Lung (tissue), 12 donors: ENCODE measurements around the gene GRIP1. TPM values are rescaled to one million over a fixed set of nuclear protein-coding genes. Genes with fewer than 3 reads are reported as not detected.
A peak's percentile ranks its signal among the peaks of the same experiment; 100 is the strongest.

ENCODE experiments used
- ATAC-seq: fragments of 200-7000 bp; cut with Tn5 transposase; one replicate; pipeline ENCODE4 v1.9.1; 2020; ENCODE audit warnings: moderate number of reproducible peaks; ENCODE audit not compliant: insufficient read depth, low FRiP score
- DNase-seq, 3 donors: peaks; one replicate each; pipeline ENCODE4 v3.0.0-alpha.2; 2013 to 2017
- H3K27ac ChIP-seq, 2 donors: one replicate each; pipeline ENCODE4 v1.5.1; 2013; ENCODE audit warnings: mild to moderate bottlenecking in 2 of 2, moderate library complexity in 2 of 2, control low read depth in 1 of 2, inconsistent platforms in 1 of 2, low read depth in 1 of 2, low read length in 1 of 2
- H3K27me3 ChIP-seq, 3 donors: one replicate each; pipeline ENCODE4 v1.5.1; 2013; ENCODE audit warnings: low read length in 2 of 3; ENCODE audit not compliant: control insufficient read depth in 3 of 3, insufficient read depth in 3 of 3
- H3K36me3 ChIP-seq, 4 donors: one replicate each; pipeline ENCODE4 v1.5.1; 2013; ENCODE audit warnings: low read length in 4 of 4, mild to moderate bottlenecking in 1 of 4, moderate library complexity in 1 of 4; ENCODE audit not compliant: control insufficient read depth in 4 of 4, insufficient read depth in 4 of 4
- H3K4me1 ChIP-seq, 5 donors: one replicate each; pipeline ENCODE4 v1.5.1; 2013; ENCODE audit warnings: low read length in 5 of 5, mild to moderate bottlenecking in 2 of 5, moderate library complexity in 1 of 5; ENCODE audit not compliant: control insufficient read depth in 5 of 5, insufficient read depth in 5 of 5
- H3K4me3 ChIP-seq: one replicate; pipeline ENCODE4 v1.5.1; 2013; ENCODE audit warnings: mild to moderate bottlenecking, control low read depth, moderate library complexity
- H3K9ac ChIP-seq, 2 donors: one replicate each; pipeline ENCODE4 v1.5.1; 2013; ENCODE audit warnings: low read length in 2 of 2, control low read depth in 1 of 2; ENCODE audit not compliant: insufficient read depth in 1 of 2
- H3K9me3 ChIP-seq, 4 donors: one replicate each; pipeline ENCODE4 v1.5.1; 2013; ENCODE audit warnings: low read length in 3 of 4, mild to moderate bottlenecking in 1 of 4, moderate library complexity in 1 of 4; ENCODE audit not compliant: control insufficient read depth in 4 of 4, insufficient read depth in 3 of 4
- WGBS, 2 donors: extraction: QIAGEN DNeasy Blood & Tissue Kit; methylation state at CpG; one replicate each; pipeline ENCODE4 v1.1.7; 2013; 5-methylcytosine and 5-hydroxymethylcytosine counted together
- polyA plus RNA-seq, 2 donors: library from polyadenylated mRNA; stranded (reverse); fragments of 200-250 nt; gene quantifications; one replicate each; pipeline ENCODE4 v1.2.1, GENCODE V29; 2013
- total RNA-seq, 2 donors: library from RNA; depleted of rRNA in 1 of 2; stranded (reverse); fragments of >200 nt in 1 of 2; gene quantifications; one replicate each; pipeline ENCODE4 v1.2.1, GENCODE V29; 2014 to 2021
- TF ChIP-seq, protein P1 (sequence below): IDR thresholded peaks from 2 replicates; pipeline ENCODE4 v1.5.1; 2012; ENCODE audit warnings: mild to moderate bottlenecking; ENCODE audit errors: control extremely low read depth, extremely low read depth
- donor health status: control.
- donor health status: control.
- donor health status: Bipolar disorder and iron deficiency.
- donor health status: healthy.
- donor health status: DM: yes; HTN: yes; CAD: no.

GRIP1 gene
- total and polyA plus RNA-seq, 4 donors = 0.20 to 3.6 (median 0.83) TPM

GRCh38 chr12:66352197-66352596, 326.7 kb downstream of the GRIP1 start:
- no peaks in the 10 kb centered on the region for H3K27me3 ChIP-seq
- no peaks in the 10 kb centered on the region for H3K4me1 ChIP-seq
- DNase-seq = peak; percentile 6 to 33 (median 19)
- TF ChIP-seq, protein P1, sequence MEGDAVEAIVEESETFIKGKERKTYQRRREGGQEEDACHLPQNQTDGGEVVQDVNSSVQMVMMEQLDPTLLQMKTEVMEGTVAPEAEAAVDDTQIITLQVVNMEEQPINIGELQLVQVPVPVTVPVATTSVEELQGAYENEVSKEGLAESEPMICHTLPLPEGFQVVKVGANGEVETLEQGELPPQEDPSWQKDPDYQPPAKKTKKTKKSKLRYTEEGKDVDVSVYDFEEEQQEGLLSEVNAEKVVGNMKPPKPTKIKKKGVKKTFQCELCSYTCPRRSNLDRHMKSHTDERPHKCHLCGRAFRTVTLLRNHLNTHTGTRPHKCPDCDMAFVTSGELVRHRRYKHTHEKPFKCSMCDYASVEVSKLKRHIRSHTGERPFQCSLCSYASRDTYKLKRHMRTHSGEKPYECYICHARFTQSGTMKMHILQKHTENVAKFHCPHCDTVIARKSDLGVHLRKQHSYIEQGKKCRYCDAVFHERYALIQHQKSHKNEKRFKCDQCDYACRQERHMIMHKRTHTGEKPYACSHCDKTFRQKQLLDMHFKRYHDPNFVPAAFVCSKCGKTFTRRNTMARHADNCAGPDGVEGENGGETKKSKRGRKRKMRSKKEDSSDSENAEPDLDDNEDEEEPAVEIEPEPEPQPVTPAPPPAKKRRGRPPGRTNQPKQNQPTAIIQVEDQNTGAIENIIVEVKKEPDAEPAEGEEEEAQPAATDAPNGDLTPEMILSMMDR = no peak
- 81 to 84% methylated on average over 9 of the region's 9 CpGs for WGBS, 2 donors
- no peak for ATAC-seq
- no peak overlapping the region for H3K27ac ChIP-seq
- no peaks in the 10 kb centered on the region for H3K9me3 ChIP-seq
- H3K36me3 ChIP-seq = peaks cover 0 to 3% (median 0%) of the 10 kb centered on the region in 4 donors
- no peak overlapping the region for H3K9ac ChIP-seq
- no peak overlapping the region for H3K4me3 ChIP-seq

DNA sequence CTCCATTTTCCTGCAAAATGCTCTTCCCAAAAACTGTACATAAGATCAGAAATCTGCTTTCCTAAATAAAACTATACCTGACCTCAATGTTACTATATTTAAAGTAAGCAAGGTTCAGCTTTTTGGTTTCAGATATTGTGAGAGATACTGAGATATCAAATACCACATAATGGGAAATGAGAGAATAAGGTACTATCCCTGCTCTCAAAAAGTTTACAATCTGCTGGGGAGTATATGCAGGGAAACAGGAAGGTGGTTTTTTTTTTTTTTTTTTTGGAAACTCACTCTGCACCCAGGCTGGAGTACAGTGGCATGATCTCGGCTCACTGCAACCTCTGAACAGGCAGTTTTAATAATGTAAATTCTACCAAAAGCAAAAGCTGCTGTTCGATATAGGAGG, 327.6 kb downstream of the GRIP1 start:
- no peak for ATAC-seq
- H3K27ac ChIP-seq = no peak overlapping the region
- no peaks in the 10 kb centered on the region for H3K4me1 ChIP-seq
- no peak overlapping the region for H3K4me3 ChIP-seq
- WGBS, 2 donors = 83 to 89% methylated on average over 2 of the region's 2 CpGs
- peaks cover 0 to 5% (median 0%) of the 10 kb centered on the region in 4 donors for H3K36me3 ChIP-seq
- H3K9ac ChIP-seq = no peak overlapping the region
- H3K9me3 ChIP-seq = no peaks in the 10 kb centered on the region
- no peaks in the 10 kb centered on the region for H3K27me3 ChIP-seq
- TF ChIP-seq, protein P1 = no peak
- DNase-seq = no peak

DNA sequence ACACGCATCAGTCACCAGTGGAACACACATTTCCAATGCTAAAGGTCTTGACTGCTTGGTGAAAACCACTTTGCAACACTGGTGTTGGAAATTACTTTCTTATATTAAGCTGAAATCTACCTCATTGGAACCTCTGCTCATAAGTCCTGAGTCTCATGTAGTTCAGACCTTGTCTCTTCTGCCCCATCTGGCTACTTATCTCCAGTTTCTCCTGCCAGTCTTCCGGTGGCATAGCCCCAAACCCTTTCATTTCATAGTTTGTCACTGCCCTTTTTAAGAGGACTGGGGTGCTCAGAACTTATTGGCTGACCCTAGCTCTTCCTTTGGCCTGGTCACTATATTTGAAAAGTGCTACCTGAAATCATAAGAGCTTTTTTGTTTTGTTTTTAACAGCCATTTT, 332.9 kb downstream of the GRIP1 start:
- TF ChIP-seq, protein P1 = no peak
- no peak for DNase-seq
- Histone ChIP-seq H3K9ac (no peak overlapping the region), H3K27me3 (no peaks in the 10 kb centered on the region), H3K9me3 (peaks cover 0 to 8% (median 3%) of the 10 kb centered on the region in 4 donors), H3K4me3 (no peak overlapping the region), H3K27ac (no peak overlapping the region), H3K4me1 (no peaks in the 10 kb centered on the region), H3K36me3 (peaks cover 4 to 15% (median 8%) of the 10 kb centered on the region in 4 donors)
- 92 to 95% methylated on average over 2 of the region's 2 CpGs for WGBS, 2 donors
- ATAC-seq = no peak

GRCh38 chr12:66345212-66345611, 333.7 kb downstream of the GRIP1 start:
- H3K9me3 ChIP-seq = peaks cover 0 to 10% (median 4%) of the 10 kb centered on the region in 4 donors
- 43 to 61% methylated on average over 3 of the region's 3 CpGs for WGBS, 2 donors
- ATAC-seq = no peak
- H3K4me1 ChIP-seq = no peaks in the 10 kb centered on the region
- DNase-seq = no peak
- H3K36me3 ChIP-seq = peaks cover 5 to 15% (median 9%) of the 10 kb centered on the region in 4 donors
- H3K27me3 ChIP-seq = no peaks in the 10 kb centered on the region
- no peak overlapping the region for H3K27ac ChIP-seq
- TF ChIP-seq, protein P1 = no peak
- no peak overlapping the region for H3K4me3 ChIP-seq
- no peak overlapping the region for H3K9ac ChIP-seq
